NCI-H1417 (cell line): ENCODE results near the gene ENTPD3.

Experiments
- DNase-seq, 3 experiments: peaks; one replicate each; lab custom pipeline; 2025; lab: John Stamatoyannopoulos, UW

ENTPD3 gene

GRCh38 chr3:40387001-40387894 is at the start of gene ENTPD3:
ENTPD3 (plus strand) TSS chr3:40387184; CDS start chr3:40388058, 874 bp downstream.
- peak; percentile 6 to 40 (median 31) for DNase-seq

GRCh38 chr3:40339871-40340270 is 47.1 kb upstream of the ENTPD3 start:
- no peak for DNase-seq

GRCh38 chr3:40340541-40341170 is 46.3 kb upstream of the ENTPD3 start:
- DNase-seq = no peak

- DNase-seq = no peak
Observed at GRCh38 chr3:40341671-40342070, 45.3 kb upstream of the ENTPD3 start.

- no peak for DNase-seq
Observed at GRCh38 chr3:40350529-40350928, 36.5 kb upstream of the ENTPD3 start.

- no peak for DNase-seq
Observed at GRCh38 chr3:40355410-40355809, 31.6 kb upstream of the ENTPD3 start.

GRCh38 chr3:40358454-40358853 is 28.5 kb upstream of the ENTPD3 start:
- DNase-seq = no peak

- DNase-seq = no peak
Observed at GRCh38 chr3:40363674-40364073, 23.3 kb upstream of the ENTPD3 start.

GRCh38 chr3:40366203-40367162 is 20.5 kb upstream of the ENTPD3 start:
- DNase-seq = no peak

GRCh38 chr3:40369716-40370115 is 17.3 kb upstream of the ENTPD3 start:
- no peak for DNase-seq

GRCh38 chr3:40377822-40378221 is 9.2 kb upstream of the ENTPD3 start:
- no peak for DNase-seq

- no peak for DNase-seq
Observed at GRCh38 chr3:40379674-40380306, 7.2 kb upstream of the ENTPD3 start.

GRCh38 chr3:40381904-40382616 is 4.9 kb upstream of the ENTPD3 start:
- DNase-seq = no peak

GRCh38 chr3:40382617-40382979 is 4.4 kb upstream of the ENTPD3 start:
- no peak for DNase-seq

GRCh38 chr3:40386213-40386612 is 771 bp upstream of the ENTPD3 start:
- no peak for DNase-seq

GRCh38 chr3:40387895-40388254 is 891 bp downstream of the ENTPD3 start:
- DNase-seq = no peak

GRCh38 chr3:40396406-40396805 is 9.4 kb downstream of the ENTPD3 start:
- DNase-seq = no peak

GRCh38 chr3:40397129-40397528 is 10.1 kb downstream of the ENTPD3 start:
- no peak for DNase-seq

GRCh38 chr3:40397912-40398311 is 10.9 kb downstream of the ENTPD3 start:
- no peak for DNase-seq

- no peak for DNase-seq
Observed at GRCh38 chr3:40398346-40398745, 11.4 kb downstream of the ENTPD3 start.

- no peak for DNase-seq
Observed at GRCh38 chr3:40404591-40405198, 17.7 kb downstream of the ENTPD3 start.
